Small intestine (tissue), 7 donors: ENCODE results near the gene GZF1. TPM values are rescaled to one million over a fixed set of nuclear protein-coding genes. Genes with fewer than 3 reads are reported as not detected.
"Not testable (repeated sequence)": the region's sequence is repeated elsewhere in the genome, so short reads cannot be mapped to it uniquely, and the experiment has no call there.

Experiments
- DNase-seq, 2 donors: peaks; one replicate each; pipeline versions ENCODE4 v3.0.0 to v3.0.0-alpha.2; 2013
- FAIRE-seq: peaks from 2 replicates; lab custom pipeline; 2012; peaks lifted over from hg19 to GRCh38; lab: Jason Lieb, UNC
- H3K27ac ChIP-seq, 3 donors: one replicate each; pipeline ENCODE4 v1.5.1; 2013; ENCODE audit warnings: low read length in 2 of 3, mild to moderate bottlenecking in 2 of 3, control low read depth in 1 of 3, inconsistent platforms in 1 of 3, low read depth in 1 of 3, moderate library complexity in 1 of 3
- H3K27me3 ChIP-seq, 3 donors: one replicate each; pipeline ENCODE4 v1.6.1; 2013; ENCODE audit warnings: low read length in 3 of 3, inconsistent platforms in 1 of 3; ENCODE audit not compliant: control insufficient read depth in 3 of 3, insufficient read depth in 3 of 3
- H3K36me3 ChIP-seq, 3 donors: one replicate each; pipeline ENCODE4 v1.6.1; 2013; ENCODE audit warnings: low read length in 3 of 3, inconsistent platforms in 1 of 3, low read depth in 1 of 3, mild to moderate bottlenecking in 1 of 3, moderate library complexity in 1 of 3; ENCODE audit not compliant: control insufficient read depth in 3 of 3, insufficient read depth in 2 of 3
- H3K4me1 ChIP-seq, 3 donors: one replicate each; pipeline ENCODE4 v1.6.1; 2013; ENCODE audit warnings: low read length in 2 of 3, inconsistent platforms in 1 of 3, low read depth in 1 of 3, mild to moderate bottlenecking in 1 of 3, moderate library complexity in 1 of 3; ENCODE audit not compliant: control insufficient read depth in 3 of 3, insufficient read depth in 2 of 3
- H3K4me3 ChIP-seq, 3 donors: one replicate each; pipeline ENCODE4 v1.5.1; 2013; ENCODE audit warnings: low read length in 3 of 3, control low read depth in 1 of 3, inconsistent platforms in 1 of 3, low read depth in 1 of 3, mild to moderate bottlenecking in 1 of 3, moderate library complexity in 1 of 3
- H3K9me3 ChIP-seq, 2 donors: one replicate each; pipeline ENCODE4 v1.6.1; 2013; ENCODE audit warnings: low read depth in 1 of 2, low read length in 1 of 2; ENCODE audit not compliant: control insufficient read depth in 2 of 2, insufficient read depth in 1 of 2
- WGBS, 3 donors: extraction: QIAGEN DNeasy Blood & Tissue Kit; methylation state at CpG; one replicate each; pipeline ENCODE4 v1.1.7; 2013; 5-methylcytosine and 5-hydroxymethylcytosine counted together
- polyA plus RNA-seq, 4 donors: library from polyadenylated mRNA; stranded (reverse) in 3 of 4; unstranded in 1 of 4; fragments of 200-250 nt in 3 of 4; fragments of 120-200 nt in 1 of 4; gene quantifications; one replicate each; pipeline versions ENCODE4 v1.2.1 to v1.2.3, GENCODE V29; 2013
- donor health status: healthy with polysubstance abuse.
- donor health status: control.
- donor health status: control.
- donor health status: Bipolar disorder and iron deficiency.
- donor health status: healthy.

GZF1 gene
- polyA plus RNA-seq, 4 donors: 3.2 to 8.3 (median 4.8) TPM

- no peaks in the 10 kb centered on the region for H3K9me3 ChIP-seq
- H3K27ac ChIP-seq: no peak overlapping the region
- FAIRE-seq (no peak), DNase-seq (no peak)
- no peaks in the 10 kb centered on the region for H3K36me3 ChIP-seq
- no peak overlapping the region for H3K4me3 ChIP-seq
- H3K4me1 ChIP-seq: no peaks in the 10 kb centered on the region
- H3K27me3 ChIP-seq: no peaks in the 10 kb centered on the region
Observed at GRCh38 chr20:23337312-23337711, 24.7 kb upstream of the GZF1 start.

DNA sequence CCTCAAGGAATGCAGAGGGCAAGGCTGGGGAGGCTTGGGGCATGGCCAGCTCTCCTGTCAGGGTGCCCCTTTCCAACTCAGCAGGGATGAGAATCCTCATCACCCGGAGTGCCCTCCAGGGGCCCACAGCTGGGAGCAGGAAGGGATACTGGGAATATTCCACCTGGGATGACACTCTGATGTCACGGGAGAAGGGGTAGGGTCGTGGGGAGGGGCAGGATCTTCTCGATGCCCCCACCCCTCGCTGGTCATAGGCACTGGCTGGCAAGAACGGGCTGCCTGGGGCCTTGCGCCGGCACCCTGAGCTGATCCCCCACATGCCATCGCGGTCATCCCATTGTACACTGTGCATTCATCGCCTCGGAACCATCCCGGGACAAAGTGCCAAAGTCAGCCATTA lies 22.0 kb upstream of the GZF1 start:
- Histone ChIP-seq H3K27ac (no peak overlapping the region), H3K36me3 (no peaks in the 10 kb centered on the region), H3K4me3 (no peak overlapping the region), H3K27me3 (no peaks in the 10 kb centered on the region), H3K9me3 (no peaks in the 10 kb centered on the region), H3K4me1 (no peaks in the 10 kb centered on the region)
- FAIRE-seq (no peak), DNase-seq (no peak)
- WGBS, 3 donors: 76 to 79% (median 78%) methylated on average over 13 of the region's 13 CpGs

GRCh38 chr20:23340524-23340923 lies 21.5 kb upstream of the GZF1 start:
- no peak for FAIRE-seq
- H3K4me1 ChIP-seq: no peaks in the 10 kb centered on the region
- WGBS, 3 donors: 34 to 46% (median 39%) methylated on average over 9 of the region's 9 CpGs
- no peaks in the 10 kb centered on the region for H3K9me3 ChIP-seq
- no peaks in the 10 kb centered on the region for H3K27me3 ChIP-seq
- H3K4me3 ChIP-seq: no peak overlapping the region
- no peaks in the 10 kb centered on the region for H3K36me3 ChIP-seq
- no peak overlapping the region for H3K27ac ChIP-seq
- peak; percentile 24 to 55 for DNase-seq

DNA sequence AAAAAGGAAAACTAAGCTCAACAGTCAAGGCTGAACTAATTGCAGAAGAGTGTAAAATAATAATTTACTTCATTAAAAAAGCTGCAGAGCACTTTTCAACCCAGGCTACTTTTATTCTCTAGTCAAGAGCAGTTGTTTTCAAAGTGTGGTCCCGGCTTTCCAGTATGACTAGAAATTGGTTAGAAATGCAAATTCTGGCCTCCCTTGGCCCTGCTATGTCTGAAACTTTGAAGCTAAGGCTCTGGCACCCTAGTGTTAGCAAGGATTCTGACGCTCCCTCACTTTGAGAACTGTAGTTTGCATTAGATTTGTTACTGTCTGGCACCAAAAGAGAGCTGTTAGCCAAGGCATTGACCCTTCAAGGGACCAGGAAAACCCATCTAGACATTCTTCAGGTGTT lies 20.9 kb upstream of the GZF1 start:
- FAIRE-seq: no peak

GRCh38 chr20:23343590-23343989 lies 18.4 kb upstream of the GZF1 start:
- no peak overlapping the region for H3K4me3 ChIP-seq
- 91 to 96% (median 96%) methylated on average over 1 of the region's 1 CpG for WGBS, 3 donors
- H3K27ac ChIP-seq: no peak overlapping the region
- DNase-seq: no peak
- peaks cover 0 to under 1% (median 0%) of the 10 kb centered on the region in 3 donors for H3K4me1 ChIP-seq
- H3K36me3 ChIP-seq: no peaks in the 10 kb centered on the region
- H3K9me3 ChIP-seq: no peaks in the 10 kb centered on the region
- FAIRE-seq: no peak
- H3K27me3 ChIP-seq: no peaks in the 10 kb centered on the region

More for the DNA sequence above, 20.9 kb upstream of the GZF1 start:
- Histone ChIP-seq H3K27me3 (no peaks in the 10 kb centered on the region), H3K27ac (no peak overlapping the region), H3K4me1 (no peaks in the 10 kb centered on the region), H3K4me3 (no peak overlapping the region), H3K36me3 (no peaks in the 10 kb centered on the region), H3K9me3 (no peaks in the 10 kb centered on the region)
- DNase-seq: no peak
- WGBS, 3 donors: 66 to 71% (median 70%) methylated on average over 2 of the region's 2 CpGs

DNA sequence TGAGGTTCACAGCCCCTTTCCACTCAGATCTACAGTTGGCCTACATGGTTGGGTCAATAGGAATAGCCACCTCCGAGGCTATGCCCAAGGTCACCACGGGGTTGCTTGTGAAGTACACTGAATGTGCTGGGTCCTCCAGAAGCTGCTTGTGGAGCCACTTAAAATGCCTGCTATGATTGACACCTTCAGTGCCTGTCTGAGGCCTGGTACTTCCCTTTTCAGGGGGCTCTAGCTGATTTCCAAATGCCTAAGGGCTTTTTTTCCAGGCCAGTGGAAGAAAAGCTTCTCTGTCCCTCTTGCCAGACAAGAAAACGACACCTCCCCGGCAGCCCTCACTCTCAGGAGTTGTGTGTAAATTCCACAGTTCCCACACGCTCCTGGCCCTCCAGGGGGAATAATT lies 17.6 kb upstream of the GZF1 start:
- Histone ChIP-seq H3K36me3 (no peaks in the 10 kb centered on the region), H3K4me3 (no peak overlapping the region), H3K9me3 (no peaks in the 10 kb centered on the region), H3K4me1 (peaks cover 0 to 8% (median 2%) of the 10 kb centered on the region in 3 donors), H3K27me3 (no peaks in the 10 kb centered on the region), H3K27ac (no peak overlapping the region)
- no peak for DNase-seq
- FAIRE-seq: no peak
- 63 to 76% (median 74%) methylated on average over 5 of the region's 5 CpGs for WGBS, 3 donors

DNA sequence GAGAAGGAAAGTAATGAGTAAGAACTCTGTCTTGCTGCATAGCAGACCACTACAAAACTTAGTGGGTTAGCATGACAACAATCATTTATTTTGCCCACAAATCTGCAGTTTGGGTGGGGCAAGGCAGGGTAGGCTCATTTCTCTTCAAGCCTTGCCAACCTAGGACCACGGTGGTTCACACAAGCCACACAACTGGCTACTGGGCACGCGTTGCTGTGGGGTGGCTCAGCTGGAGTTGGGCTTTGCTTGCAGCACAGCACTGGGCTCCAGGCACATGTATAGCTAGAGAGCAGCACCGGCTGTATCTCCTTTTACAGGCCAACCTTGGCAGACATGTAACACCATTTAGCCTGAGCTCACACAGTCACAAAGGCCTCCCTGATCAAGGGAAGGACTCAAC lies 16.0 kb upstream of the GZF1 start:
- Histone ChIP-seq H3K4me3 (no peak overlapping the region), H3K4me1 (peaks cover 0 to 9% (median 2%) of the 10 kb centered on the region in 3 donors), H3K27me3 (no peaks in the 10 kb centered on the region), H3K36me3 (no peaks in the 10 kb centered on the region), H3K9me3 (no peaks in the 10 kb centered on the region), H3K27ac (no peak overlapping the region)
- no peak for FAIRE-seq
- 79 to 89% (median 85%) methylated on average over 4 of the region's 4 CpGs for WGBS, 3 donors
- DNase-seq: no peak

DNA sequence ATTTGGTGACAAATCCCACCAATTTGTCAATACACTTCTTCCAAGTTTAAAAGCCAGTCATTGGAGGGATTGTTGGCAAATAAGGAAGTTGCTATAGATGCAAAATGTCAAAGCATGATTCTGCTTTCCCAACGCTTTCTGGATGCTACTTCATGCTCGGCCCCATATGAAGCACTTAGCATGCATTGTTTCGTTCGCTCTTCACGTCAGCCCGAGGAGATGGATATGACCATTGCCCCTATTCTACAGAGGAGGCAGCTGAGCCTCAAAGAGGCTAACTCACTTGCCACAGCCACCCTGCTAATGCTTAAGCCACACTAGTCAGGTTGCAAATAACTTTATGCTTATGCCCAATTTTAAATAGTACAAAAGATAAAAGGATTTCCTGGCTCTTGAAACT lies 14.2 kb upstream of the GZF1 start:
- no peaks in the 10 kb centered on the region for H3K36me3 ChIP-seq
- no peaks in the 10 kb centered on the region for H3K27me3 ChIP-seq
- H3K4me1 ChIP-seq: peaks cover 2 to 16% (median 4%) of the 10 kb centered on the region in 3 donors
- H3K9me3 ChIP-seq: no peaks in the 10 kb centered on the region
- no peak for DNase-seq
- H3K27ac ChIP-seq: no peak overlapping the region
- no peak for FAIRE-seq
- WGBS, 3 donors: 92 to 96% (median 94%) methylated on average over 6 of the region's 6 CpGs
- no peak overlapping the region for H3K4me3 ChIP-seq

DNA sequence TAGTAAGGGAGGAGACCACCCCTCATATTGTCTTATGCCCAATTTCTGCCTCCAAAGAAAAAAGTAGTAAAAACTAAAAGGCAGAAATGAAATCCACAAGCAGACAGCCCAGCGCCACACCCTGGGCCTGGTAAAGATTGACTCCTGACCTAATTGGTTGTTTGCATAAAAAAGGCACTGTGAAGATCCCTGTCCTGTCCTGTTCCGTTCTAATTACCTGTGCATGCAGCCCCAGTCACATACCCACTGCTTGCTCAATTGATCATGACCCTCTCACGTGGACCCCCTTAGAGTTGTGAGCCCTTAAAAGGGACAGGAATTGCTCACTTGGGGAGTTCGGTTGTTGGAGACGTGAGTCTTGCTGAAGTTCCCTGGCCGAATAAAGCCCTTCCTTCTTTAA lies 13.5 kb upstream of the GZF1 start:
- not testable (repeated sequence) for FAIRE-seq, H3K36me3 ChIP-seq, H3K4me3 ChIP-seq, H3K27me3 ChIP-seq, DNase-seq, H3K27ac ChIP-seq, H3K9me3 ChIP-seq
- peaks cover 2 to 16% (median 4%) of the 10 kb centered on the region in 3 donors for H3K4me1 ChIP-seq
- 89 to 93% (median 91%) methylated on average over 6 of the region's 6 CpGs for whole genome bisulfite sequencing, 3 donors
